HG03342 (cell line): ENCODE data around the gene CD59.
"Not testable (repeated sequence)": the region's sequence is repeated elsewhere in the genome, so short reads cannot be mapped to it uniquely, and the experiment has no call there.

Experiments
- ATAC-seq: cut with Tn5 transposase; IDR thresholded peaks from one replicate; pipeline ENCODE4 v1.9.1; 2021; ENCODE audit warnings: mild to moderate bottlenecking, moderate library complexity; ENCODE audit not compliant: unreplicated experiment

Gene CD59

GRCh38 chr11:33743291-33743690 is 7.1 kb upstream of the CD59 start:
- ATAC-seq = no peak

GRCh38 chr11:33742249-33742851 is 6.1 kb upstream of the CD59 start:
- no peak for ATAC-seq

- no peak for ATAC-seq
Observed at GRCh38 chr11:33741806-33742205, 5.6 kb upstream of the CD59 start.

- ATAC-seq = no peak
Observed at GRCh38 chr11:33737362-33737821, 1.2 kb upstream of the CD59 start.

- peak; percentile 47 for ATAC-seq
Observed at GRCh38 chr11:33735271-33736147, 714 bp downstream of the CD59 start.

GRCh38 chr11:33734441-33735270 is 1.6 kb downstream of the CD59 start:
- no peak for ATAC-seq

- no peak for ATAC-seq
Observed at GRCh38 chr11:33733980-33734379, 2.2 kb downstream of the CD59 start.

GRCh38 chr11:33731723-33732531 is 4.3 kb downstream of the CD59 start:
- no peak for ATAC-seq

- ATAC-seq = no peak
Observed at GRCh38 chr11:33730716-33731115, 5.5 kb downstream of the CD59 start.

GRCh38 chr11:33729072-33729664 is 7.1 kb downstream of the CD59 start:
- not testable (repeated sequence) for ATAC-seq

- ATAC-seq = not testable (repeated sequence)
Observed at GRCh38 chr11:33727539-33727938, 8.7 kb downstream of the CD59 start.

GRCh38 chr11:33725496-33725895 is 10.7 kb downstream of the CD59 start:
- ATAC-seq = no peak

GRCh38 chr11:33724644-33725035 is 11.6 kb downstream of the CD59 start:
- no peak for ATAC-seq

GRCh38 chr11:33723238-33723881 is 12.9 kb downstream of the CD59 start:
- ATAC-seq = no peak

GRCh38 chr11:33722590-33723234 is 13.5 kb downstream of the CD59 start:
- ATAC-seq = peak; percentile 74

GRCh38 chr11:33721984-33722383 is 14.2 kb downstream of the CD59 start:
- ATAC-seq = no peak

- no peak for ATAC-seq
Observed at GRCh38 chr11:33721426-33721825, 14.8 kb downstream of the CD59 start.

GRCh38 chr11:33719587-33719986 is 16.6 kb downstream of the CD59 start:
- ATAC-seq = no peak

- no peak for ATAC-seq
Observed at GRCh38 chr11:33718440-33718839, 17.8 kb downstream of the CD59 start.
